Panc1 (cell line): ENCODE measurements around the gene PINLYP.

Source experiments
- POLR2AphosphoS5 ChIP-seq: IDR thresholded peaks from 2 replicates; pipeline ENCODE4 v1.6.1; 2012; ENCODE audit warnings: mild to moderate bottlenecking, low read depth, low read length, moderate library complexity
- TF ChIP-seq, protein P1 (sequence below): fragments of 450-650 bp; IDR thresholded peaks from 2 replicates; pipeline ENCODE4 v1.5.1; 2017; ENCODE audit warnings: mild to moderate bottlenecking

DNA sequence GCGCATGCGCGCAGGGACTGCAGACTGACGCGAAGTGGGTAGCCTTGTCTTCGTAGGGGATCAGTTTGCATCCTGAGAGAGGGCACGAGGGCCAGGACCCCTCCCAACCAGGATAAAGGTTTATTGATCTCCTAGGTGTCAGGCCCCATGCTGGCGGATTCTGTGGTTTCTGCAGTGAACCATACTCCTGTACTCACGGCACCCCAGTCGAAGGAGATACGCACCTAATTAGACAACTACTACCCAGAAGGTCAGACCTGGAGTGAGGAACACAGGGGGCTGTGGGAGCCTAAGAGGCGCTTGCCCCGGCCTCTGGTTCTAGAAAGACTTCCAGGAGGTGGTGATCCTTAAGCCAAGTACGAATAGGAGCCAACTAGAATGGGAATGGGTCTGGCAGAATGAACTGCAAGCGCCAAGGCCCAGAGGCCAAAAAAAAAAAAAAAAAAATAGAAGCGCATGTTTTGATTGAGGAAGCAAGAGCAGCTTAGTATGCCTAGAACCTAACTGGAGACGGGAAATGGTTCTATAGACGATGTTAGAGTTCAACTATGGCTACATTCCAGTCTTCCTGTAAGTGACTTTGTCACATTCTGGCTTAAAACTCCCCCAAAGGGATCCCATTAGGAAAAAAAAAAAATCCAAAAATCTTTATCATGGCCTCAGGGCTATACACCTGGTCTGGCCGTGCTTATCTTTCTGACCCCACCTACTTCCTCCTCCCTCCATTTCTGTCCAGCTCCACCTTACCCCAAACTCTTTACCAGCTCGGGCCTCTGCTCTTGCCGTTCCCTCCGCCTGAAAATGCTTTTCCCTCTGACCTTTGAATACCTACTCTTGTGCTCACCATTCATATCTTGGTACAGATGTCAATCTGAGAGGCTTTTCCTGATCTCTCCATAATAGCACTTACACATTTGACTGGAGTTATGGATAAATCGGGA lies 44.7 kb downstream of the PINLYP start:
- TF ChIP-seq, protein P1, sequence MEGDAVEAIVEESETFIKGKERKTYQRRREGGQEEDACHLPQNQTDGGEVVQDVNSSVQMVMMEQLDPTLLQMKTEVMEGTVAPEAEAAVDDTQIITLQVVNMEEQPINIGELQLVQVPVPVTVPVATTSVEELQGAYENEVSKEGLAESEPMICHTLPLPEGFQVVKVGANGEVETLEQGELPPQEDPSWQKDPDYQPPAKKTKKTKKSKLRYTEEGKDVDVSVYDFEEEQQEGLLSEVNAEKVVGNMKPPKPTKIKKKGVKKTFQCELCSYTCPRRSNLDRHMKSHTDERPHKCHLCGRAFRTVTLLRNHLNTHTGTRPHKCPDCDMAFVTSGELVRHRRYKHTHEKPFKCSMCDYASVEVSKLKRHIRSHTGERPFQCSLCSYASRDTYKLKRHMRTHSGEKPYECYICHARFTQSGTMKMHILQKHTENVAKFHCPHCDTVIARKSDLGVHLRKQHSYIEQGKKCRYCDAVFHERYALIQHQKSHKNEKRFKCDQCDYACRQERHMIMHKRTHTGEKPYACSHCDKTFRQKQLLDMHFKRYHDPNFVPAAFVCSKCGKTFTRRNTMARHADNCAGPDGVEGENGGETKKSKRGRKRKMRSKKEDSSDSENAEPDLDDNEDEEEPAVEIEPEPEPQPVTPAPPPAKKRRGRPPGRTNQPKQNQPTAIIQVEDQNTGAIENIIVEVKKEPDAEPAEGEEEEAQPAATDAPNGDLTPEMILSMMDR = no peak
- TF ChIP-seq POLR2AphosphoS5 = no peak
